ENCODE data around the gene ATP6V0D1.
A peak's percentile ranks its signal among the peaks of the same experiment; 100 is the strongest.

Gene ATP6V0D1

GRCh38 chr16:67461600-67462278, 19.2 kb downstream of the ATP6V0D1 start:
- Mint-ChIP-seq H3K36me3 (peaks cover 7% of the 10 kb centered on the region), H3K27me3 (no peaks in the 10 kb centered on the region), H3K27ac (no peak overlapping the region), H3K4me1 (peaks cover 33% of the 10 kb centered on the region), H3K4me3 (no peak overlapping the region), H3K9me3 (no peaks in the 10 kb centered on the region)
- ATAC-seq (ENCODE audit: low read depth), result no peak
- no peak for DNase-seq (ENCODE audit: low spot score in 2 of 2)

GRCh38 chr16:67460961-67461360, 20.0 kb downstream of the ATP6V0D1 start:
- DNase-seq (ENCODE audit: low spot score in 2 of 2) (no peak), ATAC-seq (ENCODE audit: low read depth) (no peak)
- Mint-ChIP-seq H3K27me3 (no peaks in the 10 kb centered on the region), H3K4me3 (no peak overlapping the region), H3K27ac (no peak overlapping the region), H3K4me1 (peaks cover 29% of the 10 kb centered on the region), H3K36me3 (peaks cover 7% of the 10 kb centered on the region), H3K9me3 (no peaks in the 10 kb centered on the region)

GRCh38 chr16:67460168-67460567, 20.8 kb downstream of the ATP6V0D1 start:
- Mint-ChIP-seq H3K36me3 (peaks cover 5% of the 10 kb centered on the region), H3K27ac (no peak overlapping the region), H3K4me1 (peaks cover 22% of the 10 kb centered on the region)

GRCh38 chr16:67459861-67460150, 21.2 kb downstream of the ATP6V0D1 start:
- Mint-ChIP-seq H3K27me3 (no peaks in the 10 kb centered on the region), H3K9me3 (no peaks in the 10 kb centered on the region), H3K4me3 (no peak overlapping the region), H3K4me1 (peaks cover 22% of the 10 kb centered on the region), H3K27ac (no peak overlapping the region), H3K36me3 (peaks cover 5% of the 10 kb centered on the region)
- ATAC-seq (ENCODE audit: low read depth) (no peak), DNase-seq (ENCODE audit: low spot score in 2 of 2) (no peak)

More at GRCh38 chr16:67460168-67460567, 20.8 kb downstream of the ATP6V0D1 start:
- Mint-ChIP-seq H3K4me3 (no peak overlapping the region), H3K27me3 (no peaks in the 10 kb centered on the region), H3K9me3 (no peaks in the 10 kb centered on the region)
- DNase-seq (ENCODE audit: low spot score in 2 of 2) (no peak), ATAC-seq (ENCODE audit: low read depth) (no peak)

GRCh38 chr16:67459066-67459860, 21.7 kb downstream of the ATP6V0D1 start:
- peaks cover 22% of the 10 kb centered on the region for H3K4me1 Mint-ChIP-seq
- DNase-seq (ENCODE audit: low spot score in 2 of 2), result no peak
- H3K27ac Mint-ChIP-seq, result no peak overlapping the region
- no peaks in the 10 kb centered on the region for H3K9me3 Mint-ChIP-seq
- H3K27me3 Mint-ChIP-seq, result no peaks in the 10 kb centered on the region
- no peak overlapping the region for H3K4me3 Mint-ChIP-seq
- peaks cover 5% of the 10 kb centered on the region for H3K36me3 Mint-ChIP-seq
- ATAC-seq (ENCODE audit: low read depth), result no peak

GRCh38 chr16:67458121-67458641, 22.8 kb downstream of the ATP6V0D1 start:
- no peaks in the 10 kb centered on the region for H3K27me3 Mint-ChIP-seq
- no peak overlapping the region for H3K27ac Mint-ChIP-seq
- H3K4me3 Mint-ChIP-seq, result no peak overlapping the region
- no peaks in the 10 kb centered on the region for H3K9me3 Mint-ChIP-seq
- DNase-seq (ENCODE audit: low spot score in 2 of 2) (no peak), ATAC-seq (ENCODE audit: low read depth) (no peak)
- H3K36me3 Mint-ChIP-seq, result peaks cover 7% of the 10 kb centered on the region
- peaks cover 26% of the 10 kb centered on the region for H3K4me1 Mint-ChIP-seq

GRCh38 chr16:67457611-67458010, 23.3 kb downstream of the ATP6V0D1 start:
- H3K36me3 Mint-ChIP-seq, result peaks cover 8% of the 10 kb centered on the region
- DNase-seq (ENCODE audit: low spot score in 2 of 2) (no peak), ATAC-seq (ENCODE audit: low read depth) (no peak)
- peaks cover 27% of the 10 kb centered on the region for H3K4me1 Mint-ChIP-seq
- H3K9me3 Mint-ChIP-seq, result no peaks in the 10 kb centered on the region
- no peaks in the 10 kb centered on the region for H3K27me3 Mint-ChIP-seq
- peak overlapping the region; percentile 83 for H3K27ac Mint-ChIP-seq
- no peak overlapping the region for H3K4me3 Mint-ChIP-seq

- no peaks in the 10 kb centered on the region for H3K27me3 Mint-ChIP-seq
- H3K27ac Mint-ChIP-seq, result peak overlapping the region; percentile 83
- peaks cover 23% of the 10 kb centered on the region for H3K4me1 Mint-ChIP-seq
- no peaks in the 10 kb centered on the region for H3K9me3 Mint-ChIP-seq
- peaks cover 6% of the 10 kb centered on the region for H3K36me3 Mint-ChIP-seq
- no peak for DNase-seq (ENCODE audit: low spot score in 2 of 2)
- peak; percentile 24 for ATAC-seq (ENCODE audit: low read depth)
- H3K4me3 Mint-ChIP-seq, result no peak overlapping the region
These were observed 24.4 kb downstream of the ATP6V0D1 start for GRCh38 chr16:67456391-67457081.

GRCh38 chr16:67454852-67455251, 26.1 kb downstream of the ATP6V0D1 start:
- Mint-ChIP-seq H3K9me3 (no peaks in the 10 kb centered on the region), H3K4me1 (peaks cover 28% of the 10 kb centered on the region), H3K27ac (no peak overlapping the region), H3K36me3 (peaks cover 19% of the 10 kb centered on the region), H3K27me3 (no peaks in the 10 kb centered on the region), H3K4me3 (no peak overlapping the region)
- DNase-seq (ENCODE audit: low spot score in 2 of 2) (no peak), ATAC-seq (ENCODE audit: low read depth) (no peak)

GRCh38 chr16:67454104-67454503, 26.9 kb downstream of the ATP6V0D1 start:
- Mint-ChIP-seq H3K27ac (no peak overlapping the region), H3K4me3 (no peak overlapping the region), H3K36me3 (peaks cover 25% of the 10 kb centered on the region), H3K9me3 (no peaks in the 10 kb centered on the region), H3K4me1 (peaks cover 31% of the 10 kb centered on the region), H3K27me3 (no peaks in the 10 kb centered on the region)
- DNase-seq (ENCODE audit: low spot score in 2 of 2) (no peak), ATAC-seq (ENCODE audit: low read depth) (no peak)

- H3K36me3 Mint-ChIP-seq, result peaks cover 26% of the 10 kb centered on the region
- no peak for DNase-seq (ENCODE audit: low spot score in 2 of 2)
- no peak for ATAC-seq (ENCODE audit: low read depth)
These were observed 29.1 kb downstream of the ATP6V0D1 start for GRCh38 chr16:67451704-67452435.

GRCh38 chr16:67451061-67451703, 29.8 kb downstream of the ATP6V0D1 start:
- H3K4me1 Mint-ChIP-seq, result peaks cover 23% of the 10 kb centered on the region
- no peak overlapping the region for H3K4me3 Mint-ChIP-seq
- no peaks in the 10 kb centered on the region for H3K27me3 Mint-ChIP-seq
- no peaks in the 10 kb centered on the region for H3K9me3 Mint-ChIP-seq
- ATAC-seq (ENCODE audit: low read depth) (no peak), DNase-seq (ENCODE audit: low spot score in 2 of 2) (no peak)
- H3K36me3 Mint-ChIP-seq, result peaks cover 28% of the 10 kb centered on the region
- H3K27ac Mint-ChIP-seq, result no peak overlapping the region

More at GRCh38 chr16:67451704-67452435, 29.1 kb downstream of the ATP6V0D1 start:
- H3K9me3 Mint-ChIP-seq, result no peaks in the 10 kb centered on the region
- H3K4me1 Mint-ChIP-seq, result peaks cover 24% of the 10 kb centered on the region
- no peak overlapping the region for H3K4me3 Mint-ChIP-seq
- no peak overlapping the region for H3K27ac Mint-ChIP-seq
- no peaks in the 10 kb centered on the region for H3K27me3 Mint-ChIP-seq

- H3K27me3 Mint-ChIP-seq, result no peaks in the 10 kb centered on the region
- no peak for DNase-seq (ENCODE audit: low spot score in 2 of 2)
- no peak overlapping the region for H3K4me3 Mint-ChIP-seq
- peaks cover 26% of the 10 kb centered on the region for H3K4me1 Mint-ChIP-seq
- ATAC-seq (ENCODE audit: low read depth), result no peak
- no peak overlapping the region for H3K27ac Mint-ChIP-seq
- H3K36me3 Mint-ChIP-seq, result peaks cover 33% of the 10 kb centered on the region
- no peaks in the 10 kb centered on the region for H3K9me3 Mint-ChIP-seq
These were observed 31.2 kb downstream of the ATP6V0D1 start for GRCh38 chr16:67449739-67450138.

Data from memory B cell (primary cell).